Urinary bladder (tissue), 4 donors: ENCODE results near the gene PPME1. TPM values are rescaled to one million over a fixed set of nuclear protein-coding genes. Genes with fewer than 3 reads are reported as not detected.
"Not testable (repeated sequence)": the region's sequence is repeated elsewhere in the genome, so short reads cannot be mapped to it uniquely, and the experiment has no call there.

Source experiments
- DNase-seq: peaks from one replicate; pipeline ENCODE4 v3.0.0-alpha.2; 2015; ENCODE audit errors: extremely low spot score
- H3K27ac ChIP-seq: one replicate; pipeline ENCODE4 v1.5.1; 2013; ENCODE audit warnings: low read depth, mild to moderate bottlenecking, moderate library complexity
- H3K36me3 ChIP-seq: one replicate; pipeline ENCODE4 v1.6.1; 2013; ENCODE audit warnings: mild to moderate bottlenecking, moderate library complexity; ENCODE audit not compliant: insufficient read depth
- H3K4me1 ChIP-seq: one replicate; pipeline ENCODE4 v1.6.1; 2013; ENCODE audit warnings: mild to moderate bottlenecking, moderate library complexity; ENCODE audit not compliant: insufficient read depth
- H3K4me3 ChIP-seq: one replicate; pipeline ENCODE4 v1.5.1; 2013; ENCODE audit warnings: low read depth, low read length
- WGBS: extraction: QIAGEN DNeasy Blood & Tissue Kit; methylation state at CpG from one replicate; pipeline ENCODE4 v1.1.7; 2013; 5-methylcytosine and 5-hydroxymethylcytosine counted together
- polyA plus RNA-seq: library from polyadenylated mRNA; stranded (reverse); fragments of 200-250 nt; gene quantifications from one replicate; pipeline ENCODE4 v1.2.3, GENCODE V29; 2013
- total RNA-seq: library from RNA; depleted of rRNA; stranded (reverse); fragments of >200 nt; gene quantifications from one replicate; pipeline ENCODE4 v1.2.3, GENCODE V29; 2014
- donor health status: healthy with polysubstance abuse.
- donor health status: healthy.

The PPME1 gene
- 24.5 TPM for total RNA-seq
- 33.4 TPM for polyA plus RNA-seq

- DNase-seq, result peak; percentile 99
- under 1% methylated on average over 68 of the region's 68 CpGs for WGBS
- Histone ChIP-seq H3K4me3 (peak within 1 kb of the TSS; percentile 76), H3K27ac (peak within 1 kb of the TSS; percentile 73), H3K4me1 (no peaks in the 10 kb centered on the region), H3K36me3 (peaks cover 1% of the 10 kb centered on the region)
Observed at GRCh38 chr11:74170694-74171629, at the start of gene PPME1, which contains the start of gene C2CD3. Gene PPME1, plus strand, starts transcription at chr11:74171289. Its CDS starts 133 bp downstream, at chr11:74171422. Gene C2CD3, minus strand, starts transcription at chr11:74171002. Its CDS starts 210 bp downstream, at chr11:74170792.

DNA sequence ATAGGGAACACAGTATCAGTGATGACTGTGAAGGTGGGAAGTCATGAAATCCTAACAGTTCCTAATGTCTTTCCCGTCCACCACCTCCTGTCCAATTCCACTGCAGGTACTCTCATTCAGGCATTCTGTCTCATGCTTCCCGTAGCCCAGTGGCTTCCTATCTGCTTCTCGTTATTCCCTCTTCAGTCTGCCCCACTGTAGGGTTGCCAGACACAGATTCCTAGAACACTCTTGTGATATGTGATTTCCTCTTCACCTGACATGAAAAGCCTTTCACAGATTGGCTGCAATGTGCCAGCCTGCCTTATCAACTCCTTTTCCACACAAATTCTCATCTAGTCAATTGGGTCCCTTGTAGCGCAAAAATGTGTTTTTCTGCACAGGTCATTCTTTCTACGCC is 49.3 kb upstream of the PPME1 start:
- no peak overlapping the region for H3K27ac ChIP-seq
- no peaks in the 10 kb centered on the region for H3K36me3 ChIP-seq
- no peak overlapping the region for H3K4me3 ChIP-seq
- H3K4me1 ChIP-seq, result no peaks in the 10 kb centered on the region
- WGBS, result 92% methylated on average over 5 of the region's 5 CpGs
- DNase-seq, result no peak

DNA sequence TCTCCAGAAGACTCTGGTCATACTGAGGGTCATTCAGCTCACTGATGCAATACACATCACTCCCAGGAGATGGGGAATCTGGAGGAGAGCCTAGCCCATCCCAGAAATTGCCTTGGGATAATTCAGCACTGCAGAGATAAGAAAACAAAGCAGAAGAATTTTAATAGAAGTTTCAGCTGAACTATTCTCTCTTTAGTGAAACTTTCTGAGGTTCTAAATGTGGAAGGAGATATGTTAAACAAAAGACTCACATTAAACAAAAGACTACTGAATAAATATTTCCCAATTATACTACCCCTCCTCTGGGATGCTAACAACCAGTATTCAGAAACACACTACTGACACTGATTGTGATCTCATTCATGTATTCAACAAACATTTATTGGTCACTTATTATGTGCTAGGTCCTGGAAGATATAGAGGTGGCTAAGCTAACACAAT is 48.1 kb upstream of the PPME1 start:
- no peak for DNase-seq
- H3K4me3 ChIP-seq, result no peak overlapping the region
- no peak overlapping the region for H3K27ac ChIP-seq
- H3K4me1 ChIP-seq, result no peaks in the 10 kb centered on the region
- H3K36me3 ChIP-seq, result no peaks in the 10 kb centered on the region

GRCh38 chr11:74129121-74129520 is 42.0 kb upstream of the PPME1 start:
- not testable (repeated sequence) for DNase-seq, H3K36me3 ChIP-seq, H3K4me3 ChIP-seq, H3K27ac ChIP-seq, H3K4me1 ChIP-seq
- 96% methylated on average over 26 of the region's 33 CpGs for WGBS

DNA sequence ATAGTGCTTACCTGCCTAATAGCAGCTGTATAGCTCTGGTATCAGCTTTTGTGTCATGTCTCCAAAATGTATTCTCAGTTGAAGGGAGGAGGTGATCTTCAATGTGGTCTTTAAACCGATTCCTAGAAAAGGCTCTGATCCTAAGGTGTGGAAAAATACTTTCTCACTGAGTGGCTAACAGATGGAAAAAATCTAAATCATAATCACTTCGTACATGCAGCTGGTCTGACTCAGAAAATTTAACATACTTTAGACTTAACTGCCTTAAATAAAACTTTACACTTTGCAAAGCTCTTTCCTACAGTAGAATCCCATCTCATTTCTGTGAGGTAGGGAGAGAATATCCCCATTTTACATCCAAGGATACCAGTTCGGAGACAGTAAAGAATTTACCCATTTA is 38.3 kb upstream of the PPME1 start:
- no peak for DNase-seq
- H3K36me3 ChIP-seq, result peaks cover 4% of the 10 kb centered on the region
- H3K4me1 ChIP-seq, result no peaks in the 10 kb centered on the region
- no peak overlapping the region for H3K4me3 ChIP-seq
- no peak overlapping the region for H3K27ac ChIP-seq
- 85% methylated on average over 3 of the region's 3 CpGs for WGBS

DNA sequence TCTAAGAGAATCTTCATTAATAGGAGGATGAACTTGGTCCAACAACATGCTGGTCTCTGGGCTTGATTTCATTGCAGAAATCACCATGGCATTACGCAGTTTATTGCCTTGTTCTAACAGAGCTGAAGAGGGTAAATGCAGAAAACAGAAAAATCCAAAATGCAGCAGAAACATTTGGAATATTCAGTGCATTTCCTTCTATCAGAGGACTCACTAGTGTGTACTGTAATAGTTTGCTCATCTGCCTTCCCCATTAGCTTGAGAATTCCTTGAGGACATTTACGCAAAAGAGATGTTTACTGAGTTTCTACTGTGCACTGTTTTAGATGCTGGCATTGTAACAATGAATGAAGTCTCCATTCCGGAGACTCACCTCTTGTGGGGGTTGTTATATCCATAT is 37.7 kb upstream of the PPME1 start:
- H3K4me1 ChIP-seq, result no peaks in the 10 kb centered on the region
- H3K27ac ChIP-seq, result no peak overlapping the region
- DNase-seq, result no peak
- 95% methylated on average over 3 of the region's 3 CpGs for WGBS
- no peak overlapping the region for H3K4me3 ChIP-seq
- peaks cover 4% of the 10 kb centered on the region for H3K36me3 ChIP-seq

DNA sequence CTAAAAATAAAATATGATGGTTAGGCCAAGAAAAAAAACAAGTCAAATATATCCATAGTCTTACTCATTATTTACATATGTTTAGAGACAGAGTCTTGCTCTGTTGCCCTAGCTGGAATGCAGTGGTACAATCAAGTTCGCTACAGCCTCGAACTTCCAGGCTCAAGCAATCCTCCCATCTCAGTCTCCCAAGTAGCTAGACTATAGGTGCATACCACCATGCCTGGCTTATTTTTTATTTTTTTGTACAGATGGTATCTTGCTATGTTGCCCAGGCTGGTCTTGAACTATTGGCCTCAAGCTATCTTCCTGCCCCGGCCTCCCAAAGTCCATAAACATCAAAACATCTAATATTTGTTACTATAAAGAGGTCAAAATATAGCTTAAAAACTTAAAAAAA is 36.4 kb upstream of the PPME1 start:
- WGBS, result 97% methylated on average over 3 of the region's 3 CpGs
- DNase-seq, result no peak
- H3K36me3 ChIP-seq, result peaks cover 4% of the 10 kb centered on the region
- no peaks in the 10 kb centered on the region for H3K4me1 ChIP-seq
- H3K4me3 ChIP-seq, result no peak overlapping the region
- H3K27ac ChIP-seq, result no peak overlapping the region

DNA sequence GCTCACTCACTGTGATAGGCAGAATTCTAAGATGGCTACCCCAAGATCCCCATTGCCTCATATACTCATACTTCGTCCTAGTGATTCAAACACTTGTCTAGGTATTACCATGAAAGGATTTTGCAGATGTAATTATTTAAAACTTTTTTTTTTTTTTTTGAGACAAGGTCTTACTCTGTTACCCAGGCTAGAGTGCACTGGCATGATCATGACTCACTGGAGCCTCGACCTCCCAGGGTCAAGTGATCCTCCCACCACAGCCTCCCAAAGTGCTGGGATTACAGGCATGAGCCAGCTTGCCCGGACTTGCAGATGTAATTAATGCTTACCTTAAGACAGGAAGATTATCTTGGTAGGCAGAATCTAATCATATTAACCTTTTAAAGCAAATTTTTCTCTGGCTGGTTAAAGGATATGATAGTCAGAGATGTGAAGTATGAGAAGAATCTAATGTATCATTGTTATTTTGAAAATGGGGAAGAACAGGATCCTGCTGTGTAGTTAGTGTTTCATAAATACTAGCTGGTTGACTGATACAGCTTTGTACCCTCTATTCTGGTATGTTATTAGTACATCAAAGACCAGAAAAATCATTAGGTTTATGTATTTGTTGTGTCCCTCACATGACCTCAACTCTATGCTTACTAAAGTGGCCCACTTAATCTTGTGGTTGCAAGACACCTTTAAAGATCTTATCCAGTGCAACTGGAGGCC is 35.8 kb upstream of the PPME1 start:
- WGBS, result 85% methylated on average over 3 of the region's 3 CpGs
- H3K4me1 ChIP-seq, result no peaks in the 10 kb centered on the region
- H3K27ac ChIP-seq, result no peak overlapping the region
- H3K4me3 ChIP-seq, result no peak overlapping the region
- DNase-seq, result no peak
- peaks cover 4% of the 10 kb centered on the region for H3K36me3 ChIP-seq

GRCh38 chr11:74138021-74138420 is 33.1 kb upstream of the PPME1 start:
- 37% methylated on average over 2 of the region's 2 CpGs for WGBS
- Histone ChIP-seq H3K4me3 (no peak overlapping the region), H3K27ac (peak overlapping the region; percentile 32), H3K4me1 (no peaks in the 10 kb centered on the region), H3K36me3 (peaks cover 3% of the 10 kb centered on the region)
- DNase-seq, result no peak

GRCh38 chr11:74138572-74138971 is 32.5 kb upstream of the PPME1 start:
- no peak overlapping the region for H3K4me3 ChIP-seq
- 21% methylated on average over 2 of the region's 2 CpGs for WGBS
- no peaks in the 10 kb centered on the region for H3K4me1 ChIP-seq
- no peak overlapping the region for H3K27ac ChIP-seq
- H3K36me3 ChIP-seq, result no peaks in the 10 kb centered on the region
- peak; percentile 66 for DNase-seq

DNA sequence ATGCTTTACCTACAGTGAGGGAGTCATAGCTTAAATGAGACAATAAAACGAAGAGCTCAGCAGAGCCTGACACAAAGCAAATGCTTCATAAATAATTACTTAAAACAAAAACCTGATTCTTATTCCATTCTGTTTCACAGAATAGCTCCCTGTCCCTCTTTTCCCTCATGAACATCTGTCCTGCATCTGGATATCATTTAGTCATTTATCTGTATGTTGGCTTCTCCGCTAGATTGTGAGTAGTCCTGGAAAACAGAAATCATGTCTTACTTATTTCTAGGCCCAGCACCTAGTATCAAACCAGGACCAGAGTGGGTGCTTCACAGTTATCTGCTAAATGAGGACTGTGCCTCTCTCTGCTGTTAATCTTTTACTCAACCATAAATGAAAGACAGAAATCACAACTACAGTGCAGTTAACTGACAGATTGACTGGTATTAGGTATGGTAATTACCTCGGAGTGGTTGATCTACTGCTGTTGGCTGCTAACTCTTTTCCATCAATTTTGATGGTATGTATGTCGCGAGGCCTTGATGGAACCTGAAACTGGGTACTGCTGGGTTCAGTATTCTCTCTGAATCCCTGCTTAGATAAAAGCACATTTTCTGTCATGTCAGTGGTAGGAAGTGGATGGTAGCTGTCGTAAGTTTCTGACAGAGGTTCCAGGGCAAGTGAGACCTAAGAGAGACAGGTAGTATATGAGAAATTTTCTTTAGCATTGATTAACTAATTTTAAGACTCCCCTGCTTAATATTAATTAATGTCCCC is 31.8 kb upstream of the PPME1 start:
- 88% methylated on average over 6 of the region's 6 CpGs for WGBS
- Histone ChIP-seq H3K27ac (no peak overlapping the region), H3K4me1 (no peaks in the 10 kb centered on the region), H3K4me3 (no peak overlapping the region), H3K36me3 (no peaks in the 10 kb centered on the region)
- no peak for DNase-seq

- WGBS, result 90% methylated on average over 1 of the region's 1 CpG
- H3K4me3 ChIP-seq, H3K4me1 ChIP-seq, H3K36me3 ChIP-seq, H3K27ac ChIP-seq, DNase-seq: not testable (repeated sequence)
Observed at GRCh38 chr11:74139919-74140431, 31.1 kb upstream of the PPME1 start.

- Histone ChIP-seq H3K27ac (no peak overlapping the region), H3K4me1 (no peaks in the 10 kb centered on the region), H3K36me3 (no peaks in the 10 kb centered on the region), H3K4me3 (no peak overlapping the region)
- no peak for DNase-seq
- WGBS, result 73% methylated on average over 2 of the region's 2 CpGs
Observed at GRCh38 chr11:74141241-74141695, 29.8 kb upstream of the PPME1 start.
